DND-41 (cell line): ENCODE results near the gene KLF16.

Source experiments
- ATAC-seq: fragments of 200-7000 bp; cut with Tn5 transposase; 3 replicates; pipeline ENCODE4 v1.9.1; 2021; ENCODE audit warnings: low read depth; ENCODE audit not compliant: insufficient read depth
- DNase-seq: peaks from one replicate; pipeline ENCODE4 v3.0.0-alpha.2; 2020
- H2AFZ ChIP-seq: 2 replicates; pipeline ENCODE4 v1.6.0; 2012; ENCODE audit warnings: low read depth, low read length
- H3K27ac ChIP-seq: 2 replicates; pipeline ENCODE4 v1.5.1; 2012; ENCODE audit warnings: low read length, inconsistent platforms
- H3K27me3 ChIP-seq: fragments of 200-600 bp; sonication (generic); 2 replicates; pipeline ENCODE4 v1.6.0; 2012; ENCODE audit warnings: low read length, mild to moderate bottlenecking, inconsistent platforms; ENCODE audit not compliant: insufficient read depth, poor library complexity
- H3K36me3 ChIP-seq: 2 replicates; pipeline ENCODE4 v1.5.1; 2012; ENCODE audit warnings: low read length, inconsistent platforms; ENCODE audit not compliant: insufficient read depth
- H3K4me1 ChIP-seq: 2 replicates; pipeline ENCODE4 v1.5.1; 2012; ENCODE audit warnings: mild to moderate bottlenecking, low read length; ENCODE audit not compliant: insufficient read depth
- H3K4me2 ChIP-seq: 2 replicates; pipeline ENCODE4 v1.6.0; 2012; ENCODE audit warnings: mild to moderate bottlenecking, moderate library complexity, low read length, inconsistent platforms; ENCODE audit not compliant: insufficient read depth
- H3K4me3 ChIP-seq, 2 experiments: fragments of 200-600 bp in 1 of 2; shearing (Covaris generic) in 1 of 2; 2 replicates each; pipeline ENCODE4 v1.5.1; 2012 to 2016; ENCODE audit warnings: inconsistent platforms in 2 of 2, low read length in 2 of 2, mild to moderate bottlenecking in 2 of 2, low read depth in 1 of 2, moderate library complexity in 1 of 2
- H3K79me2 ChIP-seq: 2 replicates; pipeline ENCODE4 v1.6.0; 2012; ENCODE audit warnings: low read length, inconsistent platforms; ENCODE audit not compliant: insufficient read depth
- H3K9ac ChIP-seq: 2 replicates; pipeline ENCODE4 v1.6.0; 2012; ENCODE audit warnings: low read depth, mild to moderate bottlenecking, inconsistent platforms, low read length, moderate library complexity
- H3K9me3 ChIP-seq: 2 replicates; pipeline ENCODE4 v1.5.1; 2012; ENCODE audit warnings: low read length, moderate library complexity, mild to moderate bottlenecking, inconsistent platforms; ENCODE audit not compliant: insufficient read depth, severe bottlenecking
- H4K20me1 ChIP-seq: 2 replicates; pipeline ENCODE4 v1.6.0; 2012; ENCODE audit warnings: low read length; ENCODE audit not compliant: insufficient read depth
- CTCF ChIP-seq: IDR thresholded peaks from 2 replicates; pipeline ENCODE4 v1.5.1; 2012; ENCODE audit warnings: borderline replicate concordance, low read length, moderate library complexity, mild to moderate bottlenecking; ENCODE audit not compliant: poor library complexity, severe bottlenecking; ENCODE audit errors: extremely low read depth
- EZH2 ChIP-seq: IDR thresholded peaks from 3 replicates; pipeline ENCODE4 v1.6.1; 2012; ENCODE audit warnings: borderline replicate concordance, low read depth, mild to moderate bottlenecking, moderate library complexity, low read length, inconsistent platforms; ENCODE audit not compliant: severe bottlenecking

Gene KLF16

GRCh38 chr19:1850809-1851653 lies 12.3 kb downstream of the KLF16 start:
- Histone ChIP-seq H3K79me2 (peaks cover 69% of the 10 kb centered on the region), H3K9ac (peak overlapping the region; percentile 15; the same call in 1 of the 2 replicates), H4K20me1 (peaks cover 68% of the 10 kb centered on the region), H3K9me3 (no peaks in the 10 kb centered on the region), H3K4me1 (peaks cover 48% of the 10 kb centered on the region), H3K4me3 (no peak overlapping the region), H3K27me3 (no peaks in the 10 kb centered on the region), H3K36me3 (peaks cover 24% of the 10 kb centered on the region), H3K27ac (no peak overlapping the region), H3K4me2 (peak overlapping the region; percentile 53; the same call in 1 of the 2 replicates), H2AFZ (no peak overlapping the region)
- DNase-seq (no peak), ATAC-seq (no peak)
- peak; percentile 29 for TF ChIP-seq CTCF
- TF ChIP-seq EZH2, result no peak

GRCh38 chr19:1849886-1850398 lies 13.4 kb downstream of the KLF16 start:
- Histone ChIP-seq H3K9me3 (no peaks in the 10 kb centered on the region), H2AFZ (no peak overlapping the region), H3K27ac (no peak overlapping the region), H3K4me3 (no peak overlapping the region), H3K9ac (no peak overlapping the region), H3K36me3 (peaks cover 31% of the 10 kb centered on the region), H4K20me1 (peaks cover 68% of the 10 kb centered on the region), H3K4me2 (no peak overlapping the region), H3K27me3 (no peaks in the 10 kb centered on the region), H3K4me1 (peaks cover 55% of the 10 kb centered on the region), H3K79me2 (peaks cover 69% of the 10 kb centered on the region)
- no peak for DNase-seq
- ATAC-seq, result no peak
- TF ChIP-seq EZH2 (no peak), CTCF (no peak)

- peaks cover 35% of the 10 kb centered on the region for H3K36me3 ChIP-seq
- peak overlapping the region; percentile 99 to 100; a peak in 3 of 4 replicates for H3K4me3 ChIP-seq
- H3K27me3 ChIP-seq, result no peaks in the 10 kb centered on the region
- peak overlapping the region; percentile 94; the same call in 1 of the 2 replicates for H2AFZ ChIP-seq
- peaks cover 60% of the 10 kb centered on the region for H3K4me1 ChIP-seq
- ATAC-seq (no peak), DNase-seq (no peak)
- peaks cover 71% of the 10 kb centered on the region for H3K79me2 ChIP-seq
- H3K4me2 ChIP-seq, result peak overlapping the region; percentile 59
- peak overlapping the region; percentile 97; the same call in 1 of the 2 replicates for H3K9ac ChIP-seq
- peaks cover 68% of the 10 kb centered on the region for H4K20me1 ChIP-seq
- TF ChIP-seq EZH2, result no peak
- TF ChIP-seq CTCF, result no peak
- H3K9me3 ChIP-seq, result no peaks in the 10 kb centered on the region
- peak overlapping the region; percentile 100 for H3K27ac ChIP-seq
Observed at GRCh38 chr19:1849132-1849474, 14.3 kb downstream of the KLF16 start.
